Measurements from ENCODE around the gene RHOXF2B.
"Not testable (repeated sequence)": the region's sequence is repeated elsewhere in the genome, so short reads cannot be mapped to it uniquely, and the experiment has no call there.

Gene RHOXF2B

DNA sequence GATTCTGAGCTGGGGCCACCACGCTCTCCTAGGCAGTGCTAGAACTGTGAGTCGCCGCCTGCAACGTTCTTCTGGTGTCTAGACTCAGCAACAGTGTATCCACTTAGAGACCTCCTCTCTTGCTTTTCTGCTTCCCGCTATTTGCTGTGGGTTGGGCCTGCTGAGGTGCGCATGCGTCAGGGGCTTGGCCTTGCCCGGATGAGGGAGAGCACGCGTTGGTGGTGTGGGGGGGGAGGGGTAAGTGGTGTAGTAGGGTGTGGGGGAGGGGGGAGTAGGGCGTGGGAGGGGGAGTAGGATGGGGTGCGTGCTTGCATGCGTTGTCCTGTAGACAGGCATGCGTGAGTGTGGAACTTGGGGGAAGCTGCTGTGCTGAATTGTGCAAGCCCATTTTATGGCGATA, at the start of gene RHOXF2B:
Gene RHOXF2B (minus strand): TSS at position 101 of the 400 bp plus-strand sequence. CDS start 138 bp downstream, outside the sequence.
- H3K4me3 ChIP-seq, H3K27ac ChIP-seq: not testable (repeated sequence)

DNA sequence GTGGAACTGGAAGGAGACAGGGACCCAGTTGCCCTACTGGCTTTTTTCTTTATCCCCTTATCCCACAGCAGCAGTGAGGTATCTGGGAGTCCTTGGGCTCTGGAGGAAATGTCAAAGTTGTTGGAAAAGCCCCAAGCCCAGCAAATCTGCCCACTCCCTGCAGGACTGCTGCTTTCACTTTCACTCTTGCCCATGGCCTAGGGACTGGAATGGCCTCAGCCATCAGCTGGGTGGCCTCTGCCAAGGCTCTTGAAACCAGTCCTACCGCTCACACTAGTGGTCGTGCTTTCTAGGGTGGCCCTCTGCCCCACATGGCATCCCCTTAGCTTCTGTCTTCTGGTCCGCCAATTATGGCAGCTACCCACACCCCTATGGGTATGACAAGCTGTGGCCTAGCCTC, 48.0 kb upstream of the RHOXF2B start:
- Histone ChIP-seq H3K27ac (no peak overlapping the region), H3K4me3 (no peak overlapping the region)

DNA sequence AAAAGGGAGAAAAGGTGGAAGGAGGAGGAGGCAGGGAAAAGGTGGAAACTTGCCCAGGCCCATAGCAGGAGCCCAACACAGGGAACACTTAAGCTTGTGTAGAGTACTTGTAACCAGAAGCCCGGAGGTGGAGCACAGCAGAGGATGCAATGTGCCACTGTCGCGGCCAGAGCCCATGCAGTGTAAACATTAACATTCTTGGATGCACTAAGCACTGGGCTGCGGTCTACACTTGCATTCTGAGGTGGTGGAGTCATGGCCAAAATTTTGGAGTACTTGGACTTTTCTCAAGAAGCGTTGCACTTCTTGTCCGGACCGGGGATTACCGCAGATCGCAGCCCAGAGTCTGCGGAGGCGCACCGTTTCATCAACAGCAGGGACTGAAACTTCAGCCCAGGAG, 42.7 kb upstream of the RHOXF2B start:
- no peak overlapping the region for H3K27ac ChIP-seq
- H3K4me3 ChIP-seq, result no peak overlapping the region

DNA sequence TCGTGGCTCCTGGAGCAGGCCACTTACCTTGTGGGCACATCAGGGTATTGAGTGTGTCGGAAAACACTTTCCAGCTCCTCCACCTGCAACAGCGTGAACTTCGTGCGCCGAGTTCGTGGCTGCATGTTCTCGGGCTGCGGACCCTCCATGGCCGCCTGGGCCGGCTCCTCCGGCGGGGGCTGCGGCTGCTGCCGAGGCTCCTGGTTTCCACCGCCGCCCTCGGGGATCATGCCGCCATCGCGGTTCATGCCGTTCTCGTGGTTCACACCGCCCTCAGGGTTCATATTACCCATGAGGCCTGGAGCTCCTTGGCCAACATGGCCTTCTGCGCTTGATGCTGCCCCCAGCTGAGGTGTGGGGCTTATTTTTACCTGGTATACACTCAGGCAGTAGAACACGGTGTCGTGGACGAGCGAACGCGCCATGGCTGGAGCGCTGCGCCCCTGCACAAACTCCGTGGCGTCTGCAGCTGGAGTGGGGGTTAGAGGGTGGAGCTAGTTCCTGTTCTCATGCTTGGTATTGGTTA, 38.0 kb upstream of the RHOXF2B start, which contains the start of gene RHOXF1:
Gene RHOXF1 (minus strand): TSS at position 476 of the 526 bp plus-strand sequence. CDS start 51 bp downstream, at position 425.
- no peak within 1 kb of the TSS for H3K4me3 ChIP-seq
- H3K27ac ChIP-seq, result no peak within 1 kb of the TSS

DNA sequence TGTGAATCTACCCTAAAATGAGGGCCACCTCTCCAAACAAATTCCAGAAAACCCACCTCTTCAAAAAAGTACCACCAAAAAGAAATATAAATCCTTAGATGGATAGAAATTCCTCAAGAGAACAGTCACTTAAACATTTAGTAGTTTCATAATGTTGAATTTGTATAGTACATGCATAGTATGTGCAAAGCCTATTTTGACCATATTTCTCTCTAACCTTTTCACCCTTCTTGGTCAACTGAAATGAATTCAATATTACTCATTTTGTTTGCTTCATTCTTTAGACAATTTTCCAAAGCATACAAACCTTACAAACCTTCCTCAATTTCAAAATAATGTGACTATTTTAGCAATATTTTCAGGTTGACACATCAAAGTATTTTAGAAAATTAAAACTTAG, 34.1 kb upstream of the RHOXF2B start:
- no peak overlapping the region for H3K4me3 ChIP-seq
- H3K27ac ChIP-seq, result no peak overlapping the region

DNA sequence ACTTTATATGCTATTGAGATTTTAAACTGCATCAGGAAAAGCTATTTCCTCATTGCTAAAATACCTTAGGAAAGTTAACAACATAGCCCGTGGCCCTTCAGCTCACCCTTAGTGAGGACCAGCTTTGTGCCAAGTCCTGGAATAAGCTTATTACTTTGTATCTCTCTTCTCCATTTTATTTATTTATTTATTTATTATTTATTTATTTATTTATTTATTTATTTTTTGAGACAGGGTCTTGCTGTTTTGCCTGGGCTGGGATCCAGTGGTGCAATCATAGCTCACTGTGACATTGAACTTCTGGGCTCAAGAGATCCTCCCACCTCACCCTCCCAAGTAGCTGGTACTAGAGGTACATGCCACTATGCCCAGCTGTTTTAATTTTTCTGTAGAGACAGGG, 31.9 kb upstream of the RHOXF2B start:
- Histone ChIP-seq H3K27ac (no peak overlapping the region), H3K4me3 (no peak overlapping the region)

DNA sequence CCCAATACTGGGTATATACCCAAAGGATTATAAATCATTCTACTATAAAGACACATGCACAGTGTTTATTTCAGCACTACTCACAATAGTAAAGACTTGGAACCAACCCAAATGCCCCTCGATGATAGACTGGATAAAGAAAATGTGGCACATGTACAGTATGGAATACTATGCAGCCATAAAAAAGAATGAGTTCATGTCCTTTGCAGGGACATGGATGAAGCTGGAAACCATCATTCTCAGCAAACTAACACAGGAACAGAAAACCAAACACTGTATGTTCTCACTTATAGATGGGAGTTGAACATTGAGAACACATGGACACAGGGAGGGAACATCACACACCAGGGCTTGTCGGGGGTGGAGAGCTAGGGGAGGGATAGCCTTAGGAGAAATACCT, 27.2 kb upstream of the RHOXF2B start:
- H3K4me3 ChIP-seq, result not testable (repeated sequence)

DNA sequence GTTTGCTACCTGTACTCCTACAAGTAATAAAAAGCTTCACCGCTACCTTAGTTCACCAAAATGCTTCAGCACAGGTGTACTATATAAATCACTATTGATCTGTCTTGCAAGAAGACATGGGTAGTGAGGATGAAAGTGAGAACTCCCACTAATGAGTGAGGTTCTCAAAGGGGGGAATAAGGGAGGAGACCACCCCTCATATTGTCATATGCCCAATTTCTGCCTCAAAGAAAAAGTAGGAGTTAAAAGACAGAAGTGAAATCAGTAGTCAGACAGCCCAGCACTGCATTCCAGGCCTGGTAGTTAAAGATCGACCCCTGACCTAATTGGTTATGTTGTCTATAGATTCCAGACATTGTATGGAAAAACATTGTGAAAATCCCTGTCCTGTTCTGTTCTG, 23.6 kb upstream of the RHOXF2B start:
- H3K27ac ChIP-seq, H3K4me3 ChIP-seq: not testable (repeated sequence)

More for the DNA sequence above, 27.2 kb upstream of the RHOXF2B start:
- not testable (repeated sequence) for H3K27ac ChIP-seq

DNA sequence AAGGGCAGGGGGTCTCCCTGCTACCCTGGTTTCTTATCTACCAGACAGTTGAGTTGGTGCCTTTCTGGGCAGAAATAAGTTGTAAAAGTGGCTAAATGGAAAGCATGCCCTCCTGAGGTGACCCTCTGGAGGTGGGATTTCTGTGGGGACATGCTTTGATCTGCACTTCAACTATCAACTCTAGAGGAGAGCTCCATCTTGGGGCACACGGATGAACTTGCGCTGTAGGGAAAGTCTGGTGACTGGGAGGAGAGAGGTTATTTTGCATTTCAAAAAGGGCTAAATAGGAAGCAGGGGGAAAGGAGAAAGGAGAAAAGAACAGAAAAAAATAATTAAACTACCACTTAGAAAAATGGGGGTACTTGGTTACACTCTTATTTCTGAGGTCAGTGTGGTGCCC, 12.7 kb upstream of the RHOXF2B start:
- no peak overlapping the region for H3K4me3 ChIP-seq
- no peak overlapping the region for H3K27ac ChIP-seq

DNA sequence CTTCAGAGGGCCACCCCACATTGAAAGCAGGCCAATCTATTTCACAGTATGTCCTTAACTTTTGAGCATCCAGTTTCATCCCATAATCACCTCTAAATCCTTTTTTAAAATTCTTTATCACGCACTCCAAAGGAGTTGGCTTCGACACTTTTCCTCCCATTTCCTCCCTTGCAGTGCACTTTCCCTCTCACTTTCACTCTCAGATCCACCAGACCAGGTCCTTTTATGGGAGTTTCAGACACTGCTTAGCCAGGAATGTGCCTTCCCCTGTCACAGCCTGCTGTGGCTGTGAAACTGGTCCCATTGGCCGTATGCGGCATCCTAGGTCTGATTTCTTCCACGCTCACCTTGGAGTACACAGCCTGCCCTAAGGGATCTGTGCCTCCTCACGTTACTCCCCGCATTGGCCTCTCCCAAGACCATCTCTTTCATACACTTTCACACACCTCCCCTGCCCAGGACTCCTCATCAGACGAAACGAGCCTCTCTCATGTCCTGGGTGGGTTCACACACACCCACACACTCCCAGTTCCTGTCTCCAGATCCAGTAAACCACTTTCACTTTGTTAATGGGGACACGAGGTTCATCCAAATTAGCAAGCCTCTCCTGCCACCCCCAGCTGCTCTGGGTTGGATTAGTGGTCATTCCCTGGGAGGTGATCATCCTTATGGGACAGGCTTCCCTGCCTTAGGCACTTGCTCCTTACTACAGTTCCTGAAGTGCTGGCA, 10.0 kb upstream of the RHOXF2B start:
- no peak overlapping the region for H3K4me3 ChIP-seq
- no peak overlapping the region for H3K27ac ChIP-seq

DNA sequence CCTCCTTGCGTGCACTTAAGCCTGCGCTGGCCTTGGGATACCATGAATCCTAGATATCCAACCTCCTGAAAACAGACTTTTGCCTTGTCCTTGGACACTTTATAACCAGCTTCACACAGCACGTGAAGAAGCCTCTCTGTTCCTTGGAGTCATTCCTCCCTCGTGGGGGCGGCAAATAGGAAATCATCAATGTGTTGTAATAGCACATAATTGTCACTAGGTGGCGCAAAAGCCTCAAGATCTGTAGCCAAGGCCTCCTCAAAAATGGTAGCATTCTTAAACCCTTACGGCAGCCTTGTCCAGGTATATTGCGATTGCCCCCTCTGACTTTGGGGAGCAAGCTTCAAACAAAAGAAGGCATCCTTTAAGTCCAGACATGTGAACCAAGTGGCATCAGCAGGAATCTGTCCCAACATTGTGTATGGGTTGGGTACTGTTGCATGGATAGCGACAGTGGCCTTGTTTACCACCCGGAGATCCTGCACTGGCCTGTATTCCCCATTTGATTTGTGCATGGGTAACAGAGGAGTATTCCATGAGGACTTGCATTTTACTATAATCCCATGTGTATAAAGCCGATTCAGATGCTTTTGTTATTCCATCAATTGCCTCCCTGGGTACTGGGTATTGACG, 8.2 kb upstream of the RHOXF2B start:
- H3K27ac ChIP-seq, H3K4me3 ChIP-seq: not testable (repeated sequence)

DNA sequence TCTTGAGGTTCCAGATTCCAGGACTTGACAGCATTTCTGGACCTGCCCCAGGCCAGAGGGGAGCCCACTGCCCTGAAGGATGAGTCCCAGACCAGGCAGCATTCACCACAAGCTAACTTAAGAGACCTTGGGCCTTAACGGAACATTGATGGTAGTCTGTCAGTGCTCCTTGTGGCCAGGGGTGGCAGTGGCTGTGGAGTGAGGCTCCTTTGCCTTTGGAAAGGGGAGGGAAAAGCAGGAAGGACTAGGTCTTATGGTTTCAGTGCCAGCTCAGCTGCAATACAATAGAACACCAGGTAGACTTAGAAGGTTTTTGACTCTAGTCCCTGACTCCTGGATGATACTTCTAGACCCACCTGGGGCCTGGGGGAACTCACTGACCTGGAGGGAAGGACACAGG, 11.3 kb downstream of the RHOXF2B start:
- not testable (repeated sequence) for H3K4me3 ChIP-seq, H3K27ac ChIP-seq

DNA sequence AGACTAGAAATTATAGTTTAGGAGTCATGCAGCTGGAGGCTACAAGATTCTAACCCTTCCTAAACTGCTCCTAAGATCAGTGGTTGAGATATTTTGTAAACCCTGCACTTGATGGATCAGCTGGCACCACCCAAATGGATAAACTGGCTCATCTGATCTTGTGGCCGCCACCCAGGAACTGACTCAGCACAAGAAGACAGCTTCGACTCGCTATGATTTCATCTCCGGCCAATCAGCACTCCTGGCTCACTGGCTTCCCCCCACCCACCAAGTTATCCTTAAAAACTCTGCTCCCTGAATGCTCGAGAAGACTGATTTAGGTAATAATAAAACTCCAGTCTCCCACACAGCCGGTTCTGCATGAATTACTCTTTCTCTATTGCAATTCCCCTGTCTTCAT, 34.8 kb downstream of the RHOXF2B start:
- not testable (repeated sequence) for H3K4me3 ChIP-seq, H3K27ac ChIP-seq

DNA sequence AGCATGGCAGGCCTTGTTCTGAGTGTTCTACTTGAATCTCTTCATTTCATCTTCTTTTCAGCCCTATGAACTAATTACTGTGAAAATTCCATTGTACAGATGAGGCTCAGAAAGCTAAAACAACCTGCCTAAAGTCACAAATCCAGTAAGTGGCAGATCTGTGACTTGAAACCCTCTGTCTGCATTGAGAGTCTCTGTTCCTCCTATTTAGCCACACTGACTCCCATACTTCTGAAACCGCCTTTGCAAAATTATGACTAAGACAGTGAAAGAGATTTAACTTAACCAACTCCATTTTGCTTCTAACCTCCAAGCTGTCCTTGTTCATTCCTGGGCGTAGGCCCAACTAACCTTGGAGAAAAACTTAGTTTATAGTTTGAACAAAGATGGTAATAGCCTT, 35.2 kb downstream of the RHOXF2B start:
- H3K27ac ChIP-seq, H3K4me3 ChIP-seq: not testable (repeated sequence)

DNA sequence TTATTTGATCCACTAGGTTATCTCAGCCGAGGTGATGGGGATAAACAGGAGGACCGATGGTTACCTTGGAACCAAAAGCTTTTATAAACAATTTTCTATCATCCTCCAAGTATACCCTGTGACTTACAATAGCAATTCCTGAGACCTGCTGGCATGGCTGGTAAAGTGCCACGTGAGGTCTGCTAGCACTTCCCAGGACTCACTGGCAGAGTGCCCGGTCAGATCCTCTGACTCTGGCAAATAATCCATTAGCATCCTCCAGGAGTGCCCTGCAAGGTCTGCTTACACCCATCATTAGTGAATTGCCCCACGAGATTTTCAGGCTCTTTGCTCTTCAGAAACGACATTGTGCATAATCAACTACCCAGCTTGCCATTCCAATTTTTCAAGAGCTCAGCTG, 37.3 kb downstream of the RHOXF2B start:
- H3K4me3 ChIP-seq, H3K27ac ChIP-seq: not testable (repeated sequence)

DNA sequence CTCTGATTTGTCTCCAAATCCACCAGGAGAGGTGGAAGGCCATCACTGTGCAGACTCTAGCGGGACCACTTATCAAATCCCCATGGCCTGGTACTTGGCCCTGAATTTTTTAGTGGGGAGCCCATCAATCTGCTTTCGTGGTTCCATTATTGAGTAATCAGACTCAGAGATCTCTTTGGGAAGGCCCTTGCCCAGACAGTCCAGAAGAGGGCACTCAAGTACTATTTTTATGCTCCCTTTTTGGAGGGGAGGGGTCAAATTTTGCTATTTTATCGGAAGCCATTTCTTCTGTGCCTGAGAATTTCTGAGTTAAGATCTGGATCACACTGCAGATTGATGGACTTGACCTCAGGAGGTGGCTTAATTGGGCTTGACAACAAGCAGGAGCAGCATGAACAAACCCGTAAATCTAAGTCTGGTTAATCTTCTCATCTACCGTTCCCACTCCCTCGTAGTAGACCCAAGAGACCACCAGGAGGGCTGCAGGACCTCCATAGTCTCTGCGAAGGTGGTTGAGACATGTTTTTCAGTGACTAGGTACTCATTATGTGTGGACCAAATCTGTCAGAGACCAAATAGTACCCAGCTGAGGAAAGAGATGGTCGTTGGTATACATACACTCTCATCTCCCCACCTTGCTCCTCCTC, 38.3 kb downstream of the RHOXF2B start:
- H3K4me3 ChIP-seq, H3K27ac ChIP-seq: not testable (repeated sequence)

DNA sequence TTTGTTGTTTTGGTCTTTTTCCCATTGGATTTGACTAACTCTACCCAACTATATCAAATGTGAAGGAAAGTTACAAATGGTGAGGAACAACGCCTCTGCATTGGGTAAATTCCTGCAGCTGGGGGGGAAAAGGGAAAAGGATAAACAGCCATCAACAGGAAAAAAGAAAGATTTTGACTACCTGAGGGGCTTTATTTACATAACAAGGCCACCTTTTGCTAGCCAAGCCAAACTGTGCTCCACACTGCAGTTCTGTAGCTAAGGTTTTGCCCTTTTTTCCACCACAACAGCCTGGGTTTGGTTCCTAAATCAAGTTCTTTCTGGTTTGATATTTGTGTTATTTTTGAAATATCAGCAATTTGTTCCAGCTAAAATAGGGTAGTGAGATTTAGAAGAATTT, 40.8 kb downstream of the RHOXF2B start:
- H3K27ac ChIP-seq, result peak overlapping the region in 2 of 21 experiments; percentile 40 to 46
- H3K4me3 ChIP-seq, result no peak overlapping the region

DNA sequence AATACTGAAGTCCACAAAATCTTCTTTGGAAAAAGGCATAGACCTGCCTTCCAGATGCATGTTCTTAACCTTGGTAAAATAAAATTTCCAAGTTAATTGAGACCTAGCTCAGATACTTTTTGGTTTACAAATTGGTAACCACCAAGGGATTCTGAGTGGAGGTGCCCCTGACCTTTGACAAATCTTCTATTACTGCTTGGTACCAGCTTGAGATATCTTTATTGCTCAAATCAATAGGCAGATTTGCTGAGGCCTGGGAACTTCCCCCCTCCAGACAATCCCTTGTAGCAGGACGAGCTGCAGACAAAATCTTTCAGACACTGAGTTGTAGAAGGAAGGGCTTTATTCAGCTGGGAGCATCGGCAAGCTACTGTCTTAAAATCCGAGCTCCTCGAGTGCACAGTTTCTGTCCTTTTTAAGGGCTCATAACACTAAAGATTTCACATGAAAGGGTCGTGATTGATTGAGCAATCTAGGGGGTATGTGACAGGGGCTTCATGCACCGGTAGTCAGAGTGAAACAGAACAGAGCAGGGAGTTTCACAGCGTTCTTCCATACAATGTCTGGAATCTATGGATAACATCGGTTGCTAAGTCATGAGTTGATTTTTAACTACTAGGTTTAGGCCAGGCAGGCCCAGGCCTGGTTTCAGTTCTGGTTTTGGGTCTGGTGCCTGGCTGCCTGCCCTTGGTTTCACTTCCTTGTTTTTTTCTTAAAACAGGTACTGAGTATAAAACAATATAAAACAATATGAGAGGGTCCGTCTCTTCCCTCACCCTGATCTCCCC, 41.8 kb downstream of the RHOXF2B start:
- H3K4me3 ChIP-seq, result not testable (repeated sequence)
- peak overlapping the region in 2 of 21 experiments; percentile 46 to 65 for H3K27ac ChIP-seq

DNA sequence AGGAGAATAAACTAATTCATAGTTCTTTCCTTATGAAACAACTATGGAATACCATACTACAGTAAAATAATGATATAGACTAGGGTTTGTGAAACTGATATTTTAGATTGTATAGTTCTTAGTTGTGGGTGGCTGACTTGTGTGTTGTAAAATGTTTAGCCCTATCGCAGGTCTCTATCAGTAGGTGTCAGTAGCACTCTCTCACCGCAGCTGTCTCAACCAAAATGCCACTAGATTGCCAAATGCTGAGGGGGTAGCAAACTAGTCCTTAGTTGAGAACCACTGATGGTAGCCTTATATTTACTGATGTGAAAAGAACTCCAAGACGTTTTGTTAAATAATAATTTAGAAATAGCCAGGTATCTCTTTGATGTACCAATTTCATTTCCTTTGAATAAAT, 48.1 kb downstream of the RHOXF2B start:
- H3K27ac ChIP-seq, result no peak overlapping the region
- no peak overlapping the region for H3K4me3 ChIP-seq

DNA sequence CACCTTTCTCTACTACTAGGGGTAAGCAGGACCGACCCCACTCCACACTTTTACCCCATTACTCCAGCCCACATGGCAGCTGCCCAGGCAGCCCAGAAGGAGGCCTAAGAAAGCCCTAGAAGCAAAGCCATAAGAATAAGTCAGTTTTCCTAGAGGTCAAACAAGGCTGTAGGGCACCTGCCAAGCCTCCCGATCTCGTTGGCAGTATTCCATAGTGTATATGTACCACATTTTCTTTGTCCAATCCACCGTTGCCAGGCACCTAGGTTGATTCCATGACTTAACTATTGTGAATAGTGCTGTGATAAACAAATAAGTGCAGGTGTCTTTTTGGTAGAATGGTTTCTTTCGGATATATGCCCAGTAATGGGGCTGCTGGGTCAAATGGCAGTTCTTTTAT, 54.2 kb downstream of the RHOXF2B start:
- H3K27ac ChIP-seq, result no peak overlapping the region
- no peak overlapping the region for H3K4me3 ChIP-seq

Measured in skin epidermis (tissue), 12 donors.